Astrocyte of the cerebellum (primary cell): Measurements from ENCODE around the gene EGFL8.
A peak's percentile ranks its signal among the peaks of the same experiment; 100 is the strongest.

Experiments used
- DNase-seq: peaks from one replicate; pipeline ENCODE4 v3.0.0-alpha.2; 2011; ENCODE audit warnings: low read depth
- H3K4me3 ChIP-seq: 2 replicates; pipeline ENCODE4 v1.5.1; 2011; ENCODE audit warnings: mild to moderate bottlenecking, low read depth, low read length, moderate library complexity
- in situ Hi-C: cut with HindIII; loops from 2 replicates; pipeline ENCODE4 v1.10.0; 2017; ENCODE audit warnings: low sequenced_read_pairs
- TF ChIP-seq, protein P1 (sequence below): IDR thresholded peaks from 2 replicates; pipeline ENCODE4 v1.5.1; 2012; ENCODE audit warnings: low read length, low read depth, moderate library complexity, mild to moderate bottlenecking; ENCODE audit errors: missing control alignments

Gene EGFL8

DNA sequence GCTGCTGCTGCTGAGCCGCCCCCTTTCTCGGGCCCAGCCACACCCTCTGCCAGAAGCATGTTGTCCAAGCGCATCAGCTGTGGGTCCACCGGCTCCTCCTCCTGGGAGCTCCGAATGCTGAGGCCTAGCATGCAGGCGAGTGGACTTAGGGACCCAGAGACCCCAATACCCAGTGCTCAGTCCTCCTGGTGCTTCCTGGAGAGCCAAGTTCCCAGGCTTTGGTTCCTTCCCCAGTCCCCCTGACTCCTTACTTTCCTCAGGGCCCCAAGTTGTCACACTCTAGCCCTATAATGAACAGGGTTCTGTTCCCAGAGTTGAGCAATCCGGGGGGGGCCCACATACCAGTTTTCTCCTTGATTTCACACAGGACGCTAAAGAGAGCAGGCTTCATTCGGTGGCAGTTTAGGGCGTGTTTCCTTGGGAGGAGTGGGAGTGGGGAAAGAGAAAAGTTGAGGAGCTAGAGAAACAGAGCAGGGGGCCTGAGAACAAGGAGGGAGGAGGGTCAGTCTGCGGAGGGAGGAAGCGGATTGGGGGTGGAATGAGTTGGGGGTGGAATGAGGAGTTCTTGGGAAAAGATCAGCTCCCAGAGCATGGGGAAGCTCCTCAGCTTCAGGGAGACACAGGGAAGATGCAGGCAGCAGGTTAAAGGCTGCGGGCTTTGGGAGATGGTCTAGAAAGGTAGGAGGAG is 24.1 kb downstream of the EGFL8 start:
- DNase-seq: no peak
- TF ChIP-seq, protein P1, sequence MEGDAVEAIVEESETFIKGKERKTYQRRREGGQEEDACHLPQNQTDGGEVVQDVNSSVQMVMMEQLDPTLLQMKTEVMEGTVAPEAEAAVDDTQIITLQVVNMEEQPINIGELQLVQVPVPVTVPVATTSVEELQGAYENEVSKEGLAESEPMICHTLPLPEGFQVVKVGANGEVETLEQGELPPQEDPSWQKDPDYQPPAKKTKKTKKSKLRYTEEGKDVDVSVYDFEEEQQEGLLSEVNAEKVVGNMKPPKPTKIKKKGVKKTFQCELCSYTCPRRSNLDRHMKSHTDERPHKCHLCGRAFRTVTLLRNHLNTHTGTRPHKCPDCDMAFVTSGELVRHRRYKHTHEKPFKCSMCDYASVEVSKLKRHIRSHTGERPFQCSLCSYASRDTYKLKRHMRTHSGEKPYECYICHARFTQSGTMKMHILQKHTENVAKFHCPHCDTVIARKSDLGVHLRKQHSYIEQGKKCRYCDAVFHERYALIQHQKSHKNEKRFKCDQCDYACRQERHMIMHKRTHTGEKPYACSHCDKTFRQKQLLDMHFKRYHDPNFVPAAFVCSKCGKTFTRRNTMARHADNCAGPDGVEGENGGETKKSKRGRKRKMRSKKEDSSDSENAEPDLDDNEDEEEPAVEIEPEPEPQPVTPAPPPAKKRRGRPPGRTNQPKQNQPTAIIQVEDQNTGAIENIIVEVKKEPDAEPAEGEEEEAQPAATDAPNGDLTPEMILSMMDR: no peak
- peak overlapping the region; percentile 74 for H3K4me3 ChIP-seq
- in situ Hi-C loops: loop anchor here (10.0 kb wide), 1 partner anchor 64 kb away; the partner anchor contains the start of gene ATF6B

DNA sequence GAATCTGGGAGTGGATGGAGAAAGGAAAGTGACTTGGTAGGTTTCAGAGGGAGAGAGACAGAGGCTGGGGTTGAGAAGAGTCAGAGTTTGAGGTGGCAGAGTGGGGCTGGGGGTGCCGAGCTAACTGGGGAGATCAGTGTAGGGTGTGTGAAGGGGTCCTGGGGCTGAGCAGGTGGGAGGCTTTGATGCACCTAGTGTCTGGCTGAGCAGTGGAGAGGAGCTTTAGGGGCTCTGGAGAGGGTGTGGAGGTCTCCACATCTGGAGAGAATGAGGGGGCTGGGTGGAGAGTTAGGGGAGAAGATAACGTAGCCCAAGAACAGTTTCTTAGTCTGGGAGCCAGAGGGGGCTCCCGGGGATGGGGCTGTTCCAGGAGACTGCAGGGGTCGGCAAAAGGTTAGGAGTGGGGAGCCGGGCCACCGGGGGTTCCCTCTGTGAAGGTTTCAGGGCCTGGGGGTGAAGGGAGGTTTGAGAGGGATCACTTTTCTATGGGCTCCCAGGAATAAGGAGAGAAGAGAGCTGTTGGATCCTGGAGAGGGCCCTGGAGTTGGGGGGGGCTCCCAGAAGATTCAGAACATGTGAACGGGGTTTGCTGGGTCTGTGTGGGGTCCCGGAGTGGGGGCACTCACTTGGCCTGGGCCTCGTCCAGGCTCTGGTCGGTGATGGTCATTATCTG is 24.8 kb downstream of the EGFL8 start:
- in situ Hi-C loops: loop anchor here (10.0 kb wide), 1 partner anchor 64 kb away; the partner anchor contains the start of gene ATF6B
- DNase-seq: no peak
- peak overlapping the region; percentile 74 for H3K4me3 ChIP-seq
- TF ChIP-seq, protein P1: no peak

DNA sequence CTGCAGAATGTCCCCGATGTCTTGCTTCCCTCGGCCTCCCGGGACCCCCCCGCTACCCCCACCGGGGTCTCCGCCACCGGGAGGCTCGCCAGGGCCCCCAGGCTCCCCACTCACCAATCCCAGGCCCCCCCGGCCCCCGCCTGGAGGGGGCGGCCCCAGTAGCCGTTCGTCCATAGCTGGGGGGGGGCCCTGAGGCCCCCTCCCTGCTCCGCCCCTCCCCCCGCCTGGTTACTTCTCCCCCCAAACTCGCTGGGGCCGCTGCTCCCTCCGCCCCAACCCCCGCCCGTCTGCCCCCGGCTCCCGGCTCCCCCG is 25.3 kb downstream of the EGFL8 start:
- TF ChIP-seq, protein P1: no peak
- H3K4me3 ChIP-seq: peak overlapping the region; percentile 74
- in situ Hi-C loops: loop anchor here (10.0 kb wide), 1 partner anchor 65 kb away; the partner anchor contains the start of gene ATF6B
- no peak for DNase-seq

DNA sequence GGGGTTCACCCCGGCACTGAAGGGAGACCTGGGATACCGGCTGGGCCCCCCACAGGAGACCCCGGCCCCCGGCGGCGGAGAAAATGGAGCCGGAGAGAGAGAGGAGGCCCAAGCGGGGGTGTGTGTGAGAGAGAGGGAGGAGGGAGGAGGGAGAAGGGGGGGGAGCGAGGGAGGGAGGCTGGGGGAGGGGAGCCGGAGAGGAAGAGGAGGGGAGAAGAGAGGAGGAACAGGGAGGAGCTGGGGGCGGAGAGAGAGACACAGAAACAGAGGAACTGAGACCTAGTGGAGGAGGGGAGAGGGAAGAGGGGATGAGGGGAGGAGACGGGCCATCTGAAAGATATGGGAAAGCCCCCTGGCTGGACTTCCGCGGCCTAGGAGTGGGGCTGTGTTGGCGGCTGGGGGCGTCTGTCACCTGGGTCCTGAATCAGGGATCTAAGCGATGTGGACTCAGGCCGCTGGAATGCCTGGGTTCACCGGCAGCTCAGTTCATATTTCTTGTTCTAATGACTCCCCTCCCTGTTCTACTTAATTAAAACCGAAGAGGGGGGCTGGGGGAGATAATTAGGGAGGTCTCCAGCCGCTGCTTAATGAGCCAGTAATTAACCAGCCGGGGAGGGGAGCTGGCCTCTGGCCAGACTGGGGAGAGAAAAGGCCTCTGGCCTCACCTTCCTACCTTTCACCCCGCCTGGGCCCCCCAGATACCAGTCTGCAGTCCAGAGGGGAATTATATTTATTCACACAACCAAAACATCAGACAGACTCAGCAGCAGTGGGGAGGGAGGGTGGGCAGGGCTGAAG is 25.9 kb downstream of the EGFL8 start, which contains the start of gene PBX2:
TSS of gene PBX2 (minus strand) at position 149 of the 798 bp plus-strand sequence. CDS start 287 bp downstream, outside the sequence.
- TF ChIP-seq, protein P1: no peak
- DNase-seq: peak; percentile 74
- in situ Hi-C loops: no loop called here
- peak within 1 kb of the TSS; percentile 74 for H3K4me3 ChIP-seq

DNA sequence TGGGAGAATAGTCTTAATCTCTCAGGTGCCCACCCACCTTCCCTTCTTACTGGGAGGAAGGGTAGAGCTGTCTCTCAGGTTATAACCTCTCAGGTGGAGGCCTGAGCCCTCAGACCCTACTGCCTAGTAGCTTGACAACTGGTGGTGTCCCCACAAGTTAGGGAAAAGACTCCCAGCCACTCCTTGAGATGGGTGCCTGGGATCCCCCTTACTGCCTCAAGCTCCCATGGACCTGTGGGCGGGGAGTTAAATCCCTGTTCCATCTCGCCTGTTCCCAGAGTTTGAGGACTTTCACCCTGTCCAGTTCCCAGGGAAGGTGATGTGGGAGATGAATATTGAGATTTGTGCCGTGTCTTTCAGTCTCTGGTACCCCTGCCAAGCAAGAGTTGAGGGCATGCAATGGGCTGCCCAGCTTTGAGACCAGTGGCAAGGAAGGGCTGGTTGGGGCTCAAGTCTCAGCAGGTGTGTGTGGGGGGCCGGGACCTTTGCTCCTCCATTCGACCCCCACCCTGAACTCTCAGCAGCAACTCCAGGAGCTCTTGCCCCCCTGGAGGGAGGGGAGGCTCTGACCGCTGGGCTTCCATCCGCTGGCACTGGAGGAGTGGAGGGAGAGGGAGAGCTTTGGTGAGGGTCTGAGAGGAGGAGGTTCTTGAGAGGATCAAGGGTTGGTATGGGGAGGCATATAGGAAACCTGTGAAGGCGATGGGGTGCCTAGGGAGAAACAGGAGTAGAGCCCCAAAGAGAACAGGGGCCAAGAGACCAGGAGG is 26.7 kb downstream of the EGFL8 start:
- H3K4me3 ChIP-seq: peak overlapping the region; percentile 74
- in situ Hi-C loops: no loop called here
- TF ChIP-seq, protein P1: no peak
- DNase-seq: no peak
